Neural crest cell (in vitro differentiated cells): ENCODE measurements around the gene PRDM1. TPM values are rescaled to one million over a fixed set of nuclear protein-coding genes. Genes with fewer than 3 reads are reported as not detected.

Experiments used
- DNase-seq: peaks from one replicate; pipeline ENCODE4 v3.0.0; 2021; ENCODE audit warnings: low read depth, mixed read lengths, low spot score
- H3K27ac Mint-ChIP-seq: one replicate; pipeline ENCODE4 v1.8.0; 2021; ENCODE audit warnings: mild to moderate bottlenecking, mixed read lengths; ENCODE audit not compliant: unreplicated experiment
- H3K27me3 Mint-ChIP-seq: 2 replicates; pipeline ENCODE4 v1.8.0; 2021; ENCODE audit warnings: low read depth, mild to moderate bottlenecking, mixed read lengths
- H3K36me3 Mint-ChIP-seq: 2 replicates; pipeline ENCODE4 v1.8.0; 2021; ENCODE audit warnings: low read depth, mild to moderate bottlenecking, mixed read lengths
- H3K4me1 Mint-ChIP-seq: 2 replicates; pipeline ENCODE4 v1.8.0; 2021; ENCODE audit warnings: mixed read lengths
- H3K4me3 Mint-ChIP-seq: one replicate; pipeline ENCODE4 v1.8.0; 2021; ENCODE audit warnings: mild to moderate bottlenecking, mixed read lengths
- H3K9me3 Mint-ChIP-seq: 2 replicates; pipeline ENCODE4 v1.8.0; 2021; ENCODE audit warnings: mixed read lengths
- total RNA-seq: library from RNA; stranded (reverse); gene quantifications from 2 replicates; pipeline ENCODE4 v1.2.1, GENCODE V29; 2021
- TF ChIP-seq, protein P1 (sequence below): fragments of 200-600 bp; sonication (generic); conservative IDR thresholded peaks from 2 replicates; pipeline ENCODE4 v1.5.0; 2021; ENCODE audit warnings: antibody characterized with exemption, mild to moderate bottlenecking

PRDM1 gene
- total RNA-seq, 1 donor from 2014 or later = 1.2 TPM

- no peak overlapping the region for H3K27ac Mint-ChIP-seq
- H3K4me3 Mint-ChIP-seq = peak overlapping the region; percentile 73
- H3K4me1 Mint-ChIP-seq = peaks cover 44% of the 10 kb centered on the region
Measured at GRCh38 chr6:106087548-106088325, 1.6 kb downstream of the PRDM1 start.

GRCh38 chr6:106090001-106090400 lies 3.9 kb downstream of the PRDM1 start:
- no peaks in the 10 kb centered on the region for H3K36me3 Mint-ChIP-seq
- peaks cover 37% of the 10 kb centered on the region for H3K4me1 Mint-ChIP-seq
- DNase-seq = no peak
- peaks cover 48% of the 10 kb centered on the region for H3K27me3 Mint-ChIP-seq
- no peaks in the 10 kb centered on the region for H3K9me3 Mint-ChIP-seq
- TF ChIP-seq, protein P1, sequence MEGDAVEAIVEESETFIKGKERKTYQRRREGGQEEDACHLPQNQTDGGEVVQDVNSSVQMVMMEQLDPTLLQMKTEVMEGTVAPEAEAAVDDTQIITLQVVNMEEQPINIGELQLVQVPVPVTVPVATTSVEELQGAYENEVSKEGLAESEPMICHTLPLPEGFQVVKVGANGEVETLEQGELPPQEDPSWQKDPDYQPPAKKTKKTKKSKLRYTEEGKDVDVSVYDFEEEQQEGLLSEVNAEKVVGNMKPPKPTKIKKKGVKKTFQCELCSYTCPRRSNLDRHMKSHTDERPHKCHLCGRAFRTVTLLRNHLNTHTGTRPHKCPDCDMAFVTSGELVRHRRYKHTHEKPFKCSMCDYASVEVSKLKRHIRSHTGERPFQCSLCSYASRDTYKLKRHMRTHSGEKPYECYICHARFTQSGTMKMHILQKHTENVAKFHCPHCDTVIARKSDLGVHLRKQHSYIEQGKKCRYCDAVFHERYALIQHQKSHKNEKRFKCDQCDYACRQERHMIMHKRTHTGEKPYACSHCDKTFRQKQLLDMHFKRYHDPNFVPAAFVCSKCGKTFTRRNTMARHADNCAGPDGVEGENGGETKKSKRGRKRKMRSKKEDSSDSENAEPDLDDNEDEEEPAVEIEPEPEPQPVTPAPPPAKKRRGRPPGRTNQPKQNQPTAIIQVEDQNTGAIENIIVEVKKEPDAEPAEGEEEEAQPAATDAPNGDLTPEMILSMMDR = no peak
- H3K4me3 Mint-ChIP-seq = peak overlapping the region; percentile 8
- no peak overlapping the region for H3K27ac Mint-ChIP-seq

More at GRCh38 chr6:106087548-106088325, 1.6 kb downstream of the PRDM1 start:
- peaks cover 51% of the 10 kb centered on the region for H3K27me3 Mint-ChIP-seq
- no peaks in the 10 kb centered on the region for H3K9me3 Mint-ChIP-seq
- TF ChIP-seq, protein P1 = no peak
- H3K36me3 Mint-ChIP-seq = no peaks in the 10 kb centered on the region
- DNase-seq = no peak

GRCh38 chr6:106092279-106092678 lies 6.1 kb downstream of the PRDM1 start:
- no peak for DNase-seq
- H3K4me3 Mint-ChIP-seq = no peak overlapping the region
- peaks cover 24% of the 10 kb centered on the region for H3K4me1 Mint-ChIP-seq

DNA sequence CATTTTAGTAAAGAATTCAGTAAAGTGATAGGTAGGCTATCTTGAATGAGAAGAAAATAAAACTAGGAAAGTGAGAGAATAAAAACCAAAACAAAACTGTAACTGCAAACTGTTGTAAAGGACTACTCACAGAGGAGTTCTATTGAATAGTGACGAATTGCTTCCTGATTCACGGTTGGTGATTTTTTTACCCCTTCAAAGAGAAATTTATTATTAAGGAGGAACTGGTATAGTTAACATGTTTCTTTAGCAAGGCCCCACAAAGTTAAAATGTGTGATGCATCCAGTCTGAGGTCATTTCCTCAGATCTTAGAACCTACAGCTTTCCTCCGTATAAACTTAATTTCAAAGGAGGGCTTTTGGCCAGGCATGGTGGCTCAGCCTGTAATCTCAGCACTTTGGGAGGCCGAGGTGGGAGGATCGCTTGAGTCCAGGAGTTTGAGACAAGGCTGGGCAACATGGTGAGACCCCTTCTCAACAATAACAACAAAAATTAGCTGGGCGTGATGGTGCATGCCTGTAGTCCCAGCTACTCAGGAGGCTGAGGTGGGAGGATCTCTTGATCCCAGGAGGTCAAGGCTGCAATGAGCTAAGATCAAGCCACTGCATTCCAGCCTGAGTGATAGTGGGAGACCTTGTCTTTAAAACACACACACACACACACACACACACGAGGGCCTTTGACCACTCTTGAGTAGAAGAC lies 8.3 kb downstream of the PRDM1 start:
- H3K27ac Mint-ChIP-seq = no peak overlapping the region
- H3K9me3 Mint-ChIP-seq = no peaks in the 10 kb centered on the region
- DNase-seq = no peak
- no peaks in the 10 kb centered on the region for H3K36me3 Mint-ChIP-seq
- H3K4me1 Mint-ChIP-seq = peaks cover 34% of the 10 kb centered on the region
- peaks cover 44% of the 10 kb centered on the region for H3K27me3 Mint-ChIP-seq
- no peak overlapping the region for H3K4me3 Mint-ChIP-seq
- TF ChIP-seq, protein P1 = no peak

More at GRCh38 chr6:106092279-106092678, 6.1 kb downstream of the PRDM1 start:
- Mint-ChIP-seq H3K36me3 (no peaks in the 10 kb centered on the region), H3K9me3 (no peaks in the 10 kb centered on the region), H3K27me3 (peaks cover 35% of the 10 kb centered on the region), H3K27ac (no peak overlapping the region)
- TF ChIP-seq, protein P1 = no peak

GRCh38 chr6:106094964-106095335 lies 8.8 kb downstream of the PRDM1 start:
- Mint-ChIP-seq H3K36me3 (no peaks in the 10 kb centered on the region), H3K4me3 (no peak overlapping the region), H3K9me3 (no peaks in the 10 kb centered on the region), H3K4me1 (peaks cover 29% of the 10 kb centered on the region), H3K27ac (no peak overlapping the region), H3K27me3 (peaks cover 43% of the 10 kb centered on the region)
- TF ChIP-seq, protein P1 = no peak
- DNase-seq = no peak
